CD4-positive, alpha-beta T cell treated with Interleukin-21 for 1 hour (primary cell): ENCODE results near the gene IL17C.

Experiments
- DNase-seq: peaks from one replicate; pipeline ENCODE4 v3.0.0-alpha.2; 2020

IL17C gene

GRCh38 chr16:88610909-88611812 is 27.2 kb upstream of the IL17C start:
- DNase-seq = no peak

- DNase-seq = no peak
Observed at GRCh38 chr16:88613293-88613692, 25.1 kb upstream of the IL17C start.

- no peak for DNase-seq
Observed at GRCh38 chr16:88613911-88614817, 24.2 kb upstream of the IL17C start.

DNA sequence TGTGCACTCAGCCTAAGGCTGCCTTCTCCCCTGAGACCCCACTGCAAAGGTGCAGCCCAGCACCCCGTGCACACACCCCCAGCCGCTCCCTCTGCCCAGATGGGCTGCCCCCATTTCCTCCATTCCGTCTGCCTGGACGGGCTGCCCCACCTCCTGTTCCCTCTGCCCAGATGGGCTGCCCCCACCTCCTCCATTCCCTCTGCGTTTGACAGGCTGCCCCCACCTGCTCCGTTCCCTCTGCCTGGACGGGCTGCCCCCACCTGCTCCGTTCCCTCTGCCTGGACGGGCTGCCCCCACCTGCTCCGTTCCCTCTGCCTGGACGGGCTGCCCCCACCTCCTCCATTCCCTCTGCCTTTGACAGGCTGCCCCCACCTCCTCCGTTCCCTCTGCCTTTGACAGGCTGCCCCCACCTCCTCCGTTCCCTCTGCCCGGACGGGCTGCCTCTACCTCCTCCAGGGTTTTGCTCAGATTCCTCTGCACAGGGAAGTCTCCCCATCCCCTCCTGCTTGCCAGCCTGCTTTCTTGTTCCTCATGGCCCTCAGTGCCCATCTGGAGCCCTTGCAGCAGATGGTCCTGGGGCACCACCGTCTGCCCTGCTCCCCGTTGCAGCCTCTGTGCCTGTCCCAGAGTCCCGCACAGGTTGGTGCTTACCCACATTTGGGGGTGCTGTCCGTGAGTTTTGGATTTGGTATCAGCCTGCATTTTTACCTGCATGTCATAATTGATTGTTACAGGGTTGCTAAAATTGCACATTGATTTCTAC is 23.4 kb upstream of the IL17C start:
- DNase-seq = no peak

DNA sequence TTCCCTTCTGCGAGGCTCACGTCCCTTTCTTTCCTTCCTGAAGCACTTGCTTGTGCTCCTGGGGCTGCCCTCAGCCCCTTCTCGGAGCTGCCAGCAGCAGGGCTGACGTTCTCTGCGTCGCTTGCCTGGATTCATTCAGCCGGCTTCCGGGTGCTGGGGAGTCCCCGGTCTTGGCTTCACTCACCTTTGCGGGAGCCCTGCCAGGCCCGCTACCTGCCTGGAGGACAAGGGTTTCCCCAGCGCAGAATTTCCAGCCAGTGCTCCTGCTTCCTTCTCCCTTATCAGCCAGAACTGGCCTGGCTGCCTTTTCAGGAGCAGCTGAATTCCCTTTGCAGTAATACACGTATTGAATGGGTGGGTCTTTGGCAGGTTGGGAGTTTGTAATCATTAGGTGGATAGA is 22.1 kb upstream of the IL17C start:
- DNase-seq = no peak

DNA sequence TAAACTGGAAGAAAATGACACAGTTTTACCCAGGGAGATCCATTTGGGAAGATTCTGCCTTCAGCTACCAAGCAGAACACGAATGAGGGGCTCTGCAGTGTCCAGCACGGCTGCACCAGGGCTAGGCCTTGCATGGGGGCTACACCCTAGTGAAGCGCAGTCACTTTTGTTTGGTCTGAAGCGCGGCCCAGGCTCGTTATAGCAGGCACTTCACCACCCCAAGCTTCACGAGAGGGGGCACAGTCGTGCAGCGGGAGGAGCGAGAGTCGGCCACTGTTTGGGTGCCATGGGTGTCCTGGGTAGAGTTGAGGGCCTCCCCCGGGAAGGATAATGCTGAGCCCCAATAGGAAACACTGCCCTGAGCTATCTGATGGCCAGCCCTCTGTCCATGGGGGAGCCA is 21.6 kb upstream of the IL17C start:
- no peak for DNase-seq

DNA sequence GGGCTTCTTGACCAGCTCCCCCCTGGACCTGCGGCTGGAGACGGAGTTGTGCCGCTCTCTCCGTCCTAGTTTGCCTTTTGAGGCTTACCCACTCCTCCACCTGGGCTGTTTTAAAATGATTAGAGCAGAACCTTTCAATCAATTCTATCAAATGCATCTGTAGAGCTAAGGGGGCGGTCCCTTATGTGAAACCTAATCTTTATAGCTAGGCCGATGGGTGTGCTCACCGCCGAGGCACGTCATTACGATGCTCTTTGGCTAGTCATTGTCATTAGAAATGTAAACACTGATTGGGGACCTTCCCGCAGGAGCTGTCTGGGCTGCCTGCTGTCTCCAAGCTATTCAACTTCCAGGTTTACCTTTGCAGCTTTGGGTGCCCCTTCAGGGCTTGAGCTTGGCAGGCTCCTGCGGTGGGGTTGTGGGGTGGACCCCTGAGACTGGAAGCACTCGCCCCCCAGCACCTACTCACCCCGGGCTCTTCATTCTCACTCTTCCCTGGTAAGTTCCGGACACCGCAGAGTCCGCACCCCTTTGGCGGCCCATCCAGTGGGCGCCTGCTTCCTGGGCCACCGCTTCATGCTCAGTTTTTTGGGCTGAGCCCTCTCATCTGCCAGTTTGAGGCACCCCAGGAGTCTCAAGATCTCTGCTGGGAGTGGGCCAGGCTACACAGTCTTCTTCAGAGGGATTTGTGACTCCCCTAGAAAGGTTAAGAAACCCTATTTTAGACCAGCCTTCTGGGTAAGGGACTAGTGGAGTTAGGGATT is 20.9 kb upstream of the IL17C start:
- no peak for DNase-seq

GRCh38 chr16:88618182-88618955 is 20.0 kb upstream of the IL17C start:
- DNase-seq = no peak

DNA sequence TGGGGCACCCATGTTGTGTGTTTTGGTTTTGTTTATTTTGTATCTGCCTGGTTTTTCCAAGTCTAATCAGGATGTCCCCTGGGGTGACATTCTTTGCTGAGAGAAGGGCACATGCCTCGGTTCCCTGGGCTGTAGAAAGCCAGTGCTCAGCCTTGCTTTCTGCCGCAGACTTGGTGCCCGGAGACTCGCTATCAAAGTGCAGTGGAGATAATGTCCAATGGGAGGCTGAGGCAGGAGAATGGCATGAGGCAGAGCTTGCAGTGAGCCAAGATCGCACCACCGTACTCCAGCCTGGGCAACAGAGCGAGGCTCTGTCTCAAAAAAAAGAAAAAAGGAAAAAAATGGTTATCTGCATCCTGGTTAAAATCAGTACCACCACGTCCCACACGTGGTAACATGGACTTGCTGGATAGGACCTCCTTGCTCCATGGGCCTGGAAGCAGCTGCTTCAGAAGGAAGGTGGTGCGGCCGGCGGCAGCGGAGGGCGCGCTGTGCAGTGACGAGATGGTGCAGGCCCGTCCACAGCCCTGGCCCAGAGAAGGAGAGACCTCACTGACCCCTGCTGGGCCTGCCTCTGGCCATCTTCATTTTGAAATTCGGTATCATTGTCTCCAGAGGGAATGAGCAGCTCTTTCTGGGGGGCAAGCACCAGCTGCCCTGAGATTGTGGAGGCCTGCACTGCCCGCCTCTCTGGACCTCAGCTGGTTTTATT is 19.3 kb upstream of the IL17C start:
- no peak for DNase-seq

DNA sequence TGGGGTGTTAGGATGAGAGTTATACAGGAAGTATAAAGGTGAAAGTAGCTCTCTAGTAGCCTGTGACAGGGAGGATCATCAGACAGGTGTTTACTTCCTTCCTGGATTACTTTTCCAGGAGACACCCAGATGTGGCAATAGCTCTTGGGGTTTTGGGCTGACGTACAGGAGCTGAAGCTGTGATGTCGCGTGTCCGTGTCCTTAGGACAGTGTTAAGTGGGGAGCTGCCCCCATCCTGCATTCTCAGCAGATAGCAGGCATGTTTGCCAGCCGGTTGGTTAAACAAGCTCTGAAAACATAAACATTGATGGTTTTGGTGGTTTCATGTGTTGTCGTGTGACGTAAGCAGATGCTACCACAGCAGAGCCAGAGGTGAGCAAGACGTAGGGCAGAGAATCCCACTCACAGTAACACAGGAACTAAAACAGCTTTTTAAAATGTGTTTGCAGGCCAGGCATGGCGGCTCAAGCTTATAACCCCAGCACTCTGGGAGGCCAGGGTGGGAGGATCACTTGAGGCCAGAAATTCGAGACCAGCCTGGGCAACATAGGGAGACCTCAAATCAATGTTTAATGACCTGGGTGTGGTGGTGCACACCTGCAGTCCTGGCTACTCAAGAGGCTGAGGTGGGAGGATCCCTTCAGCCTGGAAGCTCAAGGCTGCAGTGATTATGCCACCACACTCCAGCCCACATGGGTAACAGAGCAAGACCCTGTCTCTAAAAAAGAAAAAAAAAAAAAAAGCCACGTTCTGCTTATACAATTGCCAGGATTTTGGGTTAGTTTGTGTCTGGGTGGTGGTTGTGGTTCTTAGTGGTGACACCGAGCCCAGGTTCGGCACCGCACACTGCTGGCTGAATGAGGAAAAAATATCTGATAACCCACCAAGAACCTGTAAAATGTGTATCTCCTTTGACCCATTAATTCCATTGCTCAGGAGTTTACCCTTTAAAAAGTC is 18.2 kb upstream of the IL17C start:
- peak; percentile 86 for DNase-seq

DNA sequence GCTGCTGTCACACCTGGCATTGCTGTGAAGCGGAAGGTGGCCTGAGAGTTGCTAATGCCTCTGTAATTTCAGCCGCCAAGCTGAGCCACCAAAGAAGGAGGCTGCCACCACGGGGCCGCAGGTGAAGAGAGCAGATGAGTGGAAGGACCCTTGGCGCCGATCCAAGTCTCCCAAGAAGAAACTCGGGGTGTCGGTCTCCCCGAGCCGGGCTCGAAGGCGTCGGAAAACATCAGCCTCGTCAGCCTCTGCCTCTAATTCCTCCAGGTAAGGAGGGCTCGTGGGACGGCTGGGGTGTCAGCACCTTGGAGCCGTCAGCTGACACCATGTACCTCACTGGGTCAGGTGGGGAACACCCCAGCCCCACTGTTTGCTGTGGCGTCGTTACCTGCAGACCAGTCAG is 16.2 kb upstream of the IL17C start:
- no peak for DNase-seq

- no peak for DNase-seq
Observed at GRCh38 chr16:88622866-88623265, 15.5 kb upstream of the IL17C start.

DNA sequence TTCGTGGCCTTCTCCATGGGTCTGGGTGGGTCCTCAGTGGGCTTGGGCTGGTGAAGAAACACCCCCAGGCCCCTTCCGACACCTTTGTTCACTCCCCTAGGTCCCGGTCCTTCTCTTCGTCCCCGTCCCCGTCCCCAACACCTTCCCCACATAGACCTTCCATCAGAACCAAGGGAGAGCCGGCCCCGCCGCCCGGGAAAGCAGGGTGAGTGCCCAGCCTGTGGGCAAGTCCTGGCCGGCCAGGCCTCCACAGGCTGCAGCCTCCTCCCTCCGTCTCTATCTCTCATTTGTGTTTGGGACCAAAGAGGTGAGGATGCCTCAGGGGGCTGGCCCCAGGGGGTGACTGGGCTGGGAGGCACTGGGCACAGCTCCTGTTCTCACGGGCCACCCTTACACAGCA is 14.5 kb upstream of the IL17C start:
- no peak for DNase-seq

- DNase-seq = no peak
Observed at GRCh38 chr16:88624481-88624880, 13.9 kb upstream of the IL17C start.

GRCh38 chr16:88624977-88625576 is 13.3 kb upstream of the IL17C start:
- no peak for DNase-seq

- no peak for DNase-seq
Observed at GRCh38 chr16:88626646-88627045, 11.7 kb upstream of the IL17C start.

DNA sequence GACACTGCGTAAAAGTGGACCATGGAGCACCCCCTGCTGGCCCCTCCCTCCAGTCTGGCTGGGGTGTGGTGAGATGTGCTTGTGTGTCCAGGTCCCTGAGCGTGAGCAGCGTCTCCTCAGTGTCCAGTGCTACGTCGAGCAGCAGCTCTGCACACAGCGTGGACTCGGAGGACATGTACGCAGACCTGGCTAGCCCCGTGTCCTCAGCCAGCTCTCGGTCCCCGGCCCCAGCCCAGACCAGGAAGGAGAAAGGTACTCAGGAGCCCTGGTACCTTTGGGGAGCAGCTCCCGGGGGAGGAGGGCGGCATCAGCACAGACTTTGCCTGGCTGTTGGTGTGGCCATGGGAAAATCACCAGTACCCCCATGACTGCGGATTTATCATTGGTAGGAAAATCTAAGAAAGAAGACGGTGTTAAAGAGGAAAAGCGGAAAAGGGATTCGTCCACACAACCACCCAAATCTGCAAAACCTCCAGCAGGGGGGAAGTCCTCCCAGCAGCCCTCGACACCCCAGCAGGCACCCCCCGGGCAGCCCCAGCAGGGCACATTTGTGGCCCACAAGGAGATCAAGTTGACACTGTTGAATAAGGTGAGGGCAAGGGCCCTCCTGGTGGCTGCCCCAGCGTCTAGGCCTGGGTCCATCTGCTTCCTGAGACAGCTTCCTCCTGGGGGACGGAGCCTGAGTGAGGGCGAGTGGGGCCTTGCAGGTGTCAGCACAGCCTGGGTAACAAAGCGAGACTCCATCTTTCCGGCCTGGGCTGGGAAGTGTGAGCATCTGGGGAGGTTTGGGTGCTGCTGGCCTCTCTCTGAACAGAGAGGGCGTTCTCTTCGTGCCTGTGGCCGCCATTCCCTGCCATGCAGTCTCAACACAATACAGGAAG is 10.6 kb upstream of the IL17C start:
- no peak for DNase-seq

- no peak for DNase-seq
Observed at GRCh38 chr16:88628512-88628974, 9.8 kb upstream of the IL17C start.
